Measurements from ENCODE around the gene GNG14. TPM values are rescaled to one million over a fixed set of nuclear protein-coding genes. Genes with fewer than 3 reads are reported as not detected.

Gene GNG14
- total and polyA plus RNA-seq, 2 of the 13 experiments (the other 11 are each of a cell fraction or from before 2014, with no cell fraction given): not detected

GRCh38 chr19:12722566-12723380 lies 35.0 kb downstream of the GNG14 start (continued):
- TF ChIP-seq TARDBP (CRISPR knock-in tag; IDR thresholded peaks at IDR 0.05) (peak; percentile 64), ZNF18 (CRISPR knock-in tag; IDR thresholded peaks at IDR 0.05; ENCODE audit: insufficient replicate concordance) (no peak), ETV6 (CRISPR knock-in tag; conservative IDR thresholded peaks at IDR 0.05) (no peak), ZFP36 (IDR thresholded peaks at IDR 0.05; ENCODE audit: borderline replicate concordance, low read depth, low read length, partially characterized antibody) (no peak), SMC3 (IDR thresholded peaks at IDR 0.05; ENCODE audit: low read length) (no peak), ZNF235 (CRISPR knock-in tag; IDR thresholded peaks at IDR 0.05; ENCODE audit: borderline replicate concordance) (no peak), TBX3 (IDR thresholded peaks at IDR 0.05; ENCODE audit: borderline replicate concordance) (peak; percentile 49; the same call in 1 of the 2 replicates), IRX3 (CRISPR knock-in tag; IDR thresholded peaks at IDR 0.05; ENCODE audit: borderline replicate concordance, low read depth) (no peak), ARNTL (CRISPR knock-in tag; IDR thresholded peaks at IDR 0.05) (peak; percentile 94), POLR2G (IDR thresholded peaks at IDR 0.05; ENCODE audit: low read depth, low read length) (peak; percentile 79; the same call in 1 of the 2 replicates), ZNF263 (CRISPR knock-in tag; IDR thresholded peaks at IDR 0.05) (peak; percentile 23; the same call in 1 of the 2 replicates), ZFX (CRISPR knock-in tag; IDR thresholded peaks at IDR 0.05; ENCODE audit: low read depth) (peak; percentile 39; the same call in 1 of the 2 replicates), TRIM24 (CRISPR knock-in tag; IDR thresholded peaks at IDR 0.05) (no peak), KDM6A (CRISPR knock-in tag; IDR thresholded peaks at IDR 0.05; ENCODE audit: low read depth) (no peak), MEIS2 (CRISPR knock-in tag; IDR thresholded peaks at IDR 0.05) (no peak), ZNF503 (CRISPR knock-in tag; IDR thresholded peaks at IDR 0.05) (no peak), ZNF704 (CRISPR knock-in tag; IDR thresholded peaks at IDR 0.05; ENCODE audit: borderline replicate concordance) (0 out of 2 replicates have a peak, but pooled peaks have one; percentile 45), ZFP36L2 (CRISPR knock-in tag; IDR thresholded peaks at IDR 0.05) (no peak)
- TF ChIP-seq, protein P1, sequence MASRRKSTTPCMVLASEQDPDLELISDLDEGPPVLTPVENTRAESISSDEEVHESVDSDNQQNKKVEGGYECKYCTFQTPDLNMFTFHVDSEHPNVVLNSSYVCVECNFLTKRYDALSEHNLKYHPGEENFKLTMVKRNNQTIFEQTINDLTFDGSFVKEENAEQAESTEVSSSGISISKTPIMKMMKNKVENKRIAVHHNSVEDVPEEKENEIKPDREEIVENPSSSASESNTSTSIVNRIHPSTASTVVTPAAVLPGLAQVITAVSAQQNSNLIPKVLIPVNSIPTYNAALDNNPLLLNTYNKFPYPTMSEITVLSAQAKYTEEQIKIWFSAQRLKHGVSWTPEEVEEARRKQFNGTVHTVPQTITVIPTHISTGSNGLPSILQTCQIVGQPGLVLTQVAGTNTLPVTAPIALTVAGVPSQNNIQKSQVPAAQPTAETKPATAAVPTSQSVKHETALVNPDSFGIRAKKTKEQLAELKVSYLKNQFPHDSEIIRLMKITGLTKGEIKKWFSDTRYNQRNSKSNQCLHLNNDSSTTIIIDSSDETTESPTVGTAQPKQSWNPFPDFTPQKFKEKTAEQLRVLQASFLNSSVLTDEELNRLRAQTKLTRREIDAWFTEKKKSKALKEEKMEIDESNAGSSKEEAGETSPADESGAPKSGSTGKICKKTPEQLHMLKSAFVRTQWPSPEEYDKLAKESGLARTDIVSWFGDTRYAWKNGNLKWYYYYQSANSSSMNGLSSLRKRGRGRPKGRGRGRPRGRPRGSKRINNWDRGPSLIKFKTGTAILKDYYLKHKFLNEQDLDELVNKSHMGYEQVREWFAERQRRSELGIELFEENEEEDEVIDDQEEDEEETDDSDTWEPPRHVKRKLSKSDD (CRISPR knock-in tag; IDR thresholded peaks at IDR 0.05; ENCODE audit: low read depth): no peak
